Measurements from ENCODE around the gene FAM118A. TPM values are rescaled to one million over a fixed set of nuclear protein-coding genes. Genes with fewer than 3 reads are reported as not detected.

FAM118A gene
- polyA plus RNA-seq, 3 donors: 20.0 to 423 (median 27.9) TPM

GRCh38 chr22:45340323-45340722 lies 30.6 kb downstream of the FAM118A start:
- Mint-ChIP-seq H3K4me1 (no peaks in the 10 kb centered on the region), H3K36me3 (peaks cover 75 to 90% of the 10 kb centered on the region in 2 donors), H3K27me3 (ENCODE audit: low read depth in 3 of 3) (peaks cover 0 to 1% (median 0%) of the 10 kb centered on the region in 3 donors), H3K4me3 (no peak overlapping the region), H3K27ac (no peak overlapping the region), H3K9me3 (peaks cover 0 to 2% (median 0%) of the 10 kb centered on the region in 7 donors)
- Histone ChIP-seq H2AFZ (ENCODE audit: insufficient read depth, low read depth, low read length, poor library complexity, severe bottlenecking) (no peak overlapping the region), H3K36me3 (replicated peaks in 1 of 2; ENCODE audit: control insufficient read depth in 1 of 2, insufficient read depth in 2 of 2, low read length in 2 of 2) (peaks cover 69 to 98% of the 10 kb centered on the region in 2 donors), H3K27ac (ENCODE audit: low read depth in 1 of 2, low read length in 2 of 2) (no peak overlapping the region), H4K20me1 (ENCODE audit: insufficient read depth, low read length) (no peaks in the 10 kb centered on the region), H3K4me2 (replicated peaks; ENCODE audit: extremely low read depth, low read length, poor library complexity, severe bottlenecking) (no peak overlapping the region), H3K9ac (ENCODE audit: insufficient read depth, low read length, poor library complexity, severe bottlenecking) (no peak overlapping the region), H3K4me1 (ENCODE audit: control insufficient read depth in 1 of 2, insufficient read depth in 2 of 2, low read length in 2 of 2) (no peaks in the 10 kb centered on the region), H3K27me3 (ENCODE audit: control insufficient read depth in 2 of 2, insufficient read depth in 2 of 2, low read length in 2 of 2) (no peaks in the 10 kb centered on the region), H3K79me2 (ENCODE audit: insufficient read depth, low read length) (no peaks in the 10 kb centered on the region), H3K4me3 (replicated peaks in 1 of 3; ENCODE audit: low read depth in 2 of 3, low read length in 3 of 3) (no peak overlapping the region), H3K9me3 (replicated peaks in 1 of 2; ENCODE audit: control insufficient read depth in 1 of 2, insufficient read depth in 1 of 2, low read length in 2 of 2) (no peaks in the 10 kb centered on the region)
- WGBS (ENCODE audit: insufficient coverage): 42% methylated on average over 6 of the region's 8 CpGs
- intact Hi-C loops (cut with micrococcal nuclease): no loop called here
- TF ChIP-seq CTCF (IDR thresholded peaks at IDR 0.05): no peak
- DNase-seq: no peak

GRCh38 chr22:45341498-45341897 lies 31.8 kb downstream of the FAM118A start:
- Mint-ChIP-seq H3K27ac (peak overlapping the region in 1 of 7 donors; percentile 42), H3K27me3 (ENCODE audit: low read depth in 3 of 3) (peaks cover 0 to 1% (median 0%) of the 10 kb centered on the region in 3 donors), H3K9me3 (peaks cover 0 to 2% (median 0%) of the 10 kb centered on the region in 7 donors), H3K36me3 (peaks cover 70 to 88% of the 10 kb centered on the region in 2 donors), H3K4me1 (no peaks in the 10 kb centered on the region), H3K4me3 (no peak overlapping the region)
- Histone ChIP-seq H3K27ac (ENCODE audit: low read depth in 1 of 2, low read length in 2 of 2) (no peak overlapping the region), H3K4me1 (ENCODE audit: control insufficient read depth in 1 of 2, insufficient read depth in 2 of 2, low read length in 2 of 2) (no peaks in the 10 kb centered on the region), H4K20me1 (ENCODE audit: insufficient read depth, low read length) (no peaks in the 10 kb centered on the region), H2AFZ (ENCODE audit: insufficient read depth, low read depth, low read length, poor library complexity, severe bottlenecking) (no peak overlapping the region), H3K9me3 (replicated peaks in 1 of 2; ENCODE audit: control insufficient read depth in 1 of 2, insufficient read depth in 1 of 2, low read length in 2 of 2) (no peaks in the 10 kb centered on the region), H3K27me3 (ENCODE audit: control insufficient read depth in 2 of 2, insufficient read depth in 2 of 2, low read length in 2 of 2) (no peaks in the 10 kb centered on the region), H3K9ac (ENCODE audit: insufficient read depth, low read length, poor library complexity, severe bottlenecking) (no peak overlapping the region), H3K36me3 (replicated peaks in 1 of 2; ENCODE audit: control insufficient read depth in 1 of 2, insufficient read depth in 2 of 2, low read length in 2 of 2) (peaks cover 60 to 98% of the 10 kb centered on the region in 2 donors), H3K79me2 (ENCODE audit: insufficient read depth, low read length) (no peaks in the 10 kb centered on the region), H3K4me2 (replicated peaks; ENCODE audit: extremely low read depth, low read length, poor library complexity, severe bottlenecking) (no peak overlapping the region), H3K4me3 (replicated peaks in 1 of 3; ENCODE audit: low read depth in 2 of 3, low read length in 3 of 3) (no peak overlapping the region)
- TF ChIP-seq CTCF (IDR thresholded peaks at IDR 0.05): no peak
- no CpG with 5 or more reads among the region's 6 CpGs for WGBS (ENCODE audit: insufficient coverage)
- intact Hi-C loops (cut with micrococcal nuclease): no loop called here
- DNase-seq: no peak

Measured in CD14-positive monocyte (primary cell).